Small intestine (tissue), 7 donors: Measurements from ENCODE around the gene SLC4A3. TPM values are rescaled to one million over a fixed set of nuclear protein-coding genes. Genes with fewer than 3 reads are reported as not detected.
A peak's percentile ranks its signal among the peaks of the same experiment; 100 is the strongest.
"Not testable (repeated sequence)": the region's sequence is repeated elsewhere in the genome, so short reads cannot be mapped to it uniquely, and the experiment has no call there.

Experiments
- DNase-seq, 2 donors: peaks; one replicate each; pipeline versions ENCODE4 v3.0.0 to v3.0.0-alpha.2; 2013
- FAIRE-seq: peaks from 2 replicates; lab custom pipeline; 2012; peaks lifted over from hg19 to GRCh38; lab: Jason Lieb, UNC
- H3K27ac ChIP-seq, 3 donors: one replicate each; pipeline ENCODE4 v1.5.1; 2013; ENCODE audit warnings: low read length in 2 of 3, mild to moderate bottlenecking in 2 of 3, control low read depth in 1 of 3, inconsistent platforms in 1 of 3, low read depth in 1 of 3, moderate library complexity in 1 of 3
- H3K27me3 ChIP-seq, 3 donors: one replicate each; pipeline ENCODE4 v1.6.1; 2013; ENCODE audit warnings: low read length in 3 of 3, inconsistent platforms in 1 of 3; ENCODE audit not compliant: control insufficient read depth in 3 of 3, insufficient read depth in 3 of 3
- H3K36me3 ChIP-seq, 3 donors: one replicate each; pipeline ENCODE4 v1.6.1; 2013; ENCODE audit warnings: low read length in 3 of 3, inconsistent platforms in 1 of 3, low read depth in 1 of 3, mild to moderate bottlenecking in 1 of 3, moderate library complexity in 1 of 3; ENCODE audit not compliant: control insufficient read depth in 3 of 3, insufficient read depth in 2 of 3
- H3K4me1 ChIP-seq, 3 donors: one replicate each; pipeline ENCODE4 v1.6.1; 2013; ENCODE audit warnings: low read length in 2 of 3, inconsistent platforms in 1 of 3, low read depth in 1 of 3, mild to moderate bottlenecking in 1 of 3, moderate library complexity in 1 of 3; ENCODE audit not compliant: control insufficient read depth in 3 of 3, insufficient read depth in 2 of 3
- H3K4me3 ChIP-seq, 3 donors: one replicate each; pipeline ENCODE4 v1.5.1; 2013; ENCODE audit warnings: low read length in 3 of 3, control low read depth in 1 of 3, inconsistent platforms in 1 of 3, low read depth in 1 of 3, mild to moderate bottlenecking in 1 of 3, moderate library complexity in 1 of 3
- H3K9me3 ChIP-seq, 2 donors: one replicate each; pipeline ENCODE4 v1.6.1; 2013; ENCODE audit warnings: low read depth in 1 of 2, low read length in 1 of 2; ENCODE audit not compliant: control insufficient read depth in 2 of 2, insufficient read depth in 1 of 2
- WGBS, 3 donors: extraction: QIAGEN DNeasy Blood & Tissue Kit; methylation state at CpG; one replicate each; pipeline ENCODE4 v1.1.7; 2013; 5-methylcytosine and 5-hydroxymethylcytosine counted together
- polyA plus RNA-seq, 4 donors: library from polyadenylated mRNA; stranded (reverse) in 3 of 4; unstranded in 1 of 4; fragments of 200-250 nt in 3 of 4; fragments of 120-200 nt in 1 of 4; gene quantifications; one replicate each; pipeline versions ENCODE4 v1.2.1 to v1.2.3, GENCODE V29; 2013
- donor health status: healthy with polysubstance abuse.
- donor health status: control.
- donor health status: control.
- donor health status: Bipolar disorder and iron deficiency.
- donor health status: healthy.

SLC4A3 gene
- polyA plus RNA-seq, 4 donors: 1.0 to 2.2 (median 1.1) TPM; not detected in 1

- Histone ChIP-seq H3K4me3 (no peak overlapping the region), H3K9me3 (no peaks in the 10 kb centered on the region), H3K36me3 (no peaks in the 10 kb centered on the region), H3K4me1 (peaks cover 0 to 9% (median 0%) of the 10 kb centered on the region in 3 donors), H3K27me3 (no peaks in the 10 kb centered on the region), H3K27ac (peak overlapping the region in 1 of 3 donors; percentile 36)
- no peak for FAIRE-seq
- 17 to 64% (median 39%) methylated on average over 17 of the region's 17 CpGs for WGBS, 3 donors
- DNase-seq: peak; percentile 42 to 64
Observed at GRCh38 chr2:219644801-219645480, 17.5 kb downstream of the SLC4A3 start.

GRCh38 chr2:219645631-219646527 is 18.4 kb downstream of the SLC4A3 start:
- Histone ChIP-seq H3K27me3 (peaks cover 0 to 5% (median 0%) of the 10 kb centered on the region in 3 donors), H3K27ac (no peak overlapping the region), H3K4me1 (peaks cover 0 to 9% (median 0%) of the 10 kb centered on the region in 3 donors), H3K4me3 (no peak overlapping the region), H3K9me3 (no peaks in the 10 kb centered on the region), H3K36me3 (no peaks in the 10 kb centered on the region)
- 63 to 80% (median 65%) methylated on average over 12 of the region's 12 CpGs for WGBS, 3 donors
- peak in 1 of 2 donors; percentile 15 for DNase-seq
- no peak for FAIRE-seq

GRCh38 chr2:219648176-219648575 is 20.7 kb downstream of the SLC4A3 start:
- DNase-seq (no peak), FAIRE-seq (no peak)
- H3K4me1 ChIP-seq: peaks cover 0 to 5% (median 0%) of the 10 kb centered on the region in 3 donors
- no peak overlapping the region for H3K27ac ChIP-seq
- H3K27me3 ChIP-seq: peaks cover 0 to 8% (median 2%) of the 10 kb centered on the region in 3 donors
- H3K36me3 ChIP-seq: no peaks in the 10 kb centered on the region
- WGBS, 3 donors: 70 to 85% (median 74%) methylated on average over 2 of the region's 2 CpGs
- H3K9me3 ChIP-seq: peaks cover 0 to 2% of the 10 kb centered on the region in 2 donors
- no peak overlapping the region for H3K4me3 ChIP-seq

GRCh38 chr2:219648963-219649362 is 21.5 kb downstream of the SLC4A3 start:
- no peaks in the 10 kb centered on the region for H3K36me3 ChIP-seq
- H3K4me1 ChIP-seq: peaks cover 0 to 5% (median 0%) of the 10 kb centered on the region in 3 donors
- H3K27ac ChIP-seq: no peak overlapping the region
- H3K9me3 ChIP-seq: peaks cover 0 to 2% of the 10 kb centered on the region in 2 donors
- WGBS, 3 donors: 56 to 71% (median 62%) methylated on average over 4 of the region's 4 CpGs
- peaks cover 0 to 12% (median 2%) of the 10 kb centered on the region in 3 donors for H3K27me3 ChIP-seq
- no peak for DNase-seq
- no peak for FAIRE-seq
- no peak overlapping the region for H3K4me3 ChIP-seq

- peaks cover 0 to 2% of the 10 kb centered on the region in 2 donors for H3K9me3 ChIP-seq
- no peaks in the 10 kb centered on the region for H3K36me3 ChIP-seq
- H3K4me3 ChIP-seq: no peak overlapping the region
- peaks cover 0 to 3% (median 0%) of the 10 kb centered on the region in 3 donors for H3K4me1 ChIP-seq
- DNase-seq (no peak), FAIRE-seq (no peak)
- H3K27ac ChIP-seq: no peak overlapping the region
- 53 to 57% (median 54%) methylated on average over 8 of the region's 8 CpGs for WGBS, 3 donors
- H3K27me3 ChIP-seq: peaks cover 0 to 16% (median 4%) of the 10 kb centered on the region in 3 donors
Observed at GRCh38 chr2:219650426-219651248, 23.2 kb downstream of the SLC4A3 start.

GRCh38 chr2:219651656-219652055 is 24.2 kb downstream of the SLC4A3 start:
- WGBS, 3 donors: 74 to 77% (median 77%) methylated on average over 6 of the region's 6 CpGs

GRCh38 chr2:219656526-219656925 is 29.1 kb downstream of the SLC4A3 start:
- H3K27ac ChIP-seq: no peak overlapping the region
- DNase-seq (no peak), FAIRE-seq (no peak)
- no peak overlapping the region for H3K4me3 ChIP-seq
- H3K36me3 ChIP-seq: no peaks in the 10 kb centered on the region
- peaks cover 0 to 14% of the 10 kb centered on the region in 2 donors for H3K9me3 ChIP-seq
- H3K4me1 ChIP-seq: no peaks in the 10 kb centered on the region
- H3K27me3 ChIP-seq: peaks cover 0 to 10% (median 4%) of the 10 kb centered on the region in 3 donors
- WGBS, 3 donors: 72 to 96% (median 80%) methylated on average over 1 of the region's 1 CpG

More at GRCh38 chr2:219651656-219652055, 24.2 kb downstream of the SLC4A3 start:
- FAIRE-seq, DNase-seq, H3K27ac ChIP-seq, H3K9me3 ChIP-seq, H3K36me3 ChIP-seq, H3K4me3 ChIP-seq, H3K4me1 ChIP-seq: not testable (repeated sequence)
- H3K27me3 ChIP-seq: peaks cover 0 to 16% (median 4%) of the 10 kb centered on the region in 3 donors
